ENCODE data around the gene DLX1. TPM values are rescaled to one million over a fixed set of nuclear protein-coding genes. Genes with fewer than 3 reads are reported as not detected.

Gene DLX1
- total RNA-seq, 1 donor, result 1.8 TPM

DNA sequence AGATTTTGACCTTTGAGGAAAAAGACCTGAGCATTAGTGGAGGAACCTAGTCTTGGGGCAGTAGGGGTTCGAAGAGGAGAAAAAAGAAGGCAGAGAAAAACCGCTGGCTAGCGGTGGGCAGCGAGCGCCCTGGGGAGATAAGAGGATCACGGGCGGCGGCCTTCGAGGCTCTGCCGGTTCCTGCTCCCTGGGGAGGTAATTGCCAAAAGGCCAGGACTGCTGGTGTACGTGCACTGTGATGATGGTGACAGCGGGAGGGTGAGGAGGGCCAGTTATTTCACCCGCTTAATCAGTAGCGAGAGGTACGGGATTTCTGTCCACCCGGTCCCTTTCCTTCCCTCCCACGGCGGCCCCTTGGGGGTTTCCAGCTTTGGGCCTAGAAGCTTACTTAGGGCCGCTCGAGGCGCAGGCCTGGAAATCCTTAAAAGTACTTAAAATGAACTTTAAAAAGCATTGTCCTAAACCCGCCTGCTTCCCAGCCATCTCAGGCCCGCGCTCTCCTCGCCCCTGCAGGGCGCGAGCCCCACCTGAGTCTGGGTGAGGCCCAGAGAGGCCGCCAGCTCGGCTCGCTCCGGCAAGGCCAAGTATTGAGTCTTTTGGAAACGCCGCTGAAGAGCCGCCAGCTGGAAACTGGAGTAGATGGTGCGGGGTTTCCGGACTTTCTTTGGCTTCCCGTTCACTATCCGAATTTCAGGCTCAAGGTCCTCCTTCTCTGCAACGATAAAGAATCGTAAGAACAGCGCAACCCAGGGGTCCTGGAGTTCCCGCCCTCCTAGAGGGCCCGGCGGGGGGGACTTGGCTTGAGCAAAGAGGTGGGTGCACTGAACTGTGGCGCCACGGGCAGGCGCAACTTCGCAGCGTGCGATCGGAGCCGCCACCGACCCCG is 15.9 kb downstream of the DLX1 start:
- Histone ChIP-seq H3K27me3 (ENCODE audit: insufficient read depth, low read length) (no peaks in the 10 kb centered on the region), H3K36me3 (ENCODE audit: insufficient read depth, low read length) (peaks cover 6% of the 10 kb centered on the region), H3K27ac (ENCODE audit: low read depth, low read length) (peak overlapping the region; percentile 45), H3K9me3 (ENCODE audit: low read depth, low read length) (no peaks in the 10 kb centered on the region), H3K4me1 (ENCODE audit: insufficient read depth, low read length) (peaks cover 54% of the 10 kb centered on the region), H3K4me2 (ENCODE audit: insufficient read depth, low read length) (peak overlapping the region; percentile 93), H4K20me1 (ENCODE audit: insufficient read depth, low read length) (no peaks in the 10 kb centered on the region), H3K4me3 (ENCODE audit: insufficient read depth, low read length) (peak overlapping the region; percentile 87), H3K79me2 (ENCODE audit: insufficient read depth, low read length) (peaks cover 24% of the 10 kb centered on the region), H2AFZ (ENCODE audit: low read length) (peak overlapping the region; percentile 83)
- TF ChIP-seq, protein P1, sequence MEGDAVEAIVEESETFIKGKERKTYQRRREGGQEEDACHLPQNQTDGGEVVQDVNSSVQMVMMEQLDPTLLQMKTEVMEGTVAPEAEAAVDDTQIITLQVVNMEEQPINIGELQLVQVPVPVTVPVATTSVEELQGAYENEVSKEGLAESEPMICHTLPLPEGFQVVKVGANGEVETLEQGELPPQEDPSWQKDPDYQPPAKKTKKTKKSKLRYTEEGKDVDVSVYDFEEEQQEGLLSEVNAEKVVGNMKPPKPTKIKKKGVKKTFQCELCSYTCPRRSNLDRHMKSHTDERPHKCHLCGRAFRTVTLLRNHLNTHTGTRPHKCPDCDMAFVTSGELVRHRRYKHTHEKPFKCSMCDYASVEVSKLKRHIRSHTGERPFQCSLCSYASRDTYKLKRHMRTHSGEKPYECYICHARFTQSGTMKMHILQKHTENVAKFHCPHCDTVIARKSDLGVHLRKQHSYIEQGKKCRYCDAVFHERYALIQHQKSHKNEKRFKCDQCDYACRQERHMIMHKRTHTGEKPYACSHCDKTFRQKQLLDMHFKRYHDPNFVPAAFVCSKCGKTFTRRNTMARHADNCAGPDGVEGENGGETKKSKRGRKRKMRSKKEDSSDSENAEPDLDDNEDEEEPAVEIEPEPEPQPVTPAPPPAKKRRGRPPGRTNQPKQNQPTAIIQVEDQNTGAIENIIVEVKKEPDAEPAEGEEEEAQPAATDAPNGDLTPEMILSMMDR (IDR thresholded peaks at IDR 0.05; ENCODE audit: extremely low read depth, low read depth, low read length), result no peak
- DNase-seq (ENCODE audit: insufficient read length, low spot score, missing footprints), result peak; percentile 73

DNA sequence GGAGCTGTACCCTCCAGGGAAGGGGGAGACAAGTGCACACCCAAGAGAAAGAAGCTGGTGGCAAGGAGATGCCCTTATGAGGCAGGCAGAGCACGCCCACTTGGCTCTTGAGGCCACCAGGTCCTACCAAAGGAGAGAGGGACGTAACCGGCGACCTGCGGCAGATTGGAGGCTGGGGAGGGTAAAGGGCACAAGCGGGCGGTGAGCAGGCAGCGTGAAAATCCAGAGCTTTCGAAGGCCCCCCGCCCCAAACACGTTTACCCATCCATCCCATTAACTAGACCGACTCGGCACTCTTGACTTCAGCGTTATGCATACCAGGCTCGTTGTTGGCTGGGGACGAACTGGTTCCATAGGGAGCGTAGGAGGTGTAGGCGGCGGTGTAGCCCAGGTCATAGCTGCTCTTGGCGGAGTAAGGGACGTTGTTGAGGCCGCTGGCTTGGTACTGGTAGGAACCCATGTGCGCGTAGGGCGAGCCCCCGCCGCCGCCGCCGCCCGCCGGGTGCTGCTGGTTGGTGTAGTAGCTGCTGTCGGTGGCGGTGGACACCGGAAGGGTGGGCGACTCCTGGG is 16.6 kb downstream of the DLX1 start:
- DNase-seq (ENCODE audit: insufficient read length, low spot score, missing footprints), result peak; percentile 89
- H3K9me3 ChIP-seq (ENCODE audit: low read depth, low read length), result no peaks in the 10 kb centered on the region
- H3K79me2 ChIP-seq (ENCODE audit: insufficient read depth, low read length), result peaks cover 24% of the 10 kb centered on the region
- peak overlapping the region; percentile 93 for H3K4me2 ChIP-seq (ENCODE audit: insufficient read depth, low read length)
- H3K36me3 ChIP-seq (ENCODE audit: insufficient read depth, low read length), result peaks cover 6% of the 10 kb centered on the region
- no peaks in the 10 kb centered on the region for H4K20me1 ChIP-seq (ENCODE audit: insufficient read depth, low read length)
- peak overlapping the region; percentile 83 for H2AFZ ChIP-seq (ENCODE audit: low read length)
- peaks cover 49% of the 10 kb centered on the region for H3K4me1 ChIP-seq (ENCODE audit: insufficient read depth, low read length)
- H3K4me3 ChIP-seq (ENCODE audit: insufficient read depth, low read length), result peak overlapping the region; percentile 87
- peak overlapping the region; percentile 45 for H3K27ac ChIP-seq (ENCODE audit: low read depth, low read length)
- H3K27me3 ChIP-seq (ENCODE audit: insufficient read depth, low read length), result no peaks in the 10 kb centered on the region
- TF ChIP-seq, protein P1 (IDR thresholded peaks at IDR 0.05; ENCODE audit: extremely low read depth, low read depth, low read length), result no peak

DNA sequence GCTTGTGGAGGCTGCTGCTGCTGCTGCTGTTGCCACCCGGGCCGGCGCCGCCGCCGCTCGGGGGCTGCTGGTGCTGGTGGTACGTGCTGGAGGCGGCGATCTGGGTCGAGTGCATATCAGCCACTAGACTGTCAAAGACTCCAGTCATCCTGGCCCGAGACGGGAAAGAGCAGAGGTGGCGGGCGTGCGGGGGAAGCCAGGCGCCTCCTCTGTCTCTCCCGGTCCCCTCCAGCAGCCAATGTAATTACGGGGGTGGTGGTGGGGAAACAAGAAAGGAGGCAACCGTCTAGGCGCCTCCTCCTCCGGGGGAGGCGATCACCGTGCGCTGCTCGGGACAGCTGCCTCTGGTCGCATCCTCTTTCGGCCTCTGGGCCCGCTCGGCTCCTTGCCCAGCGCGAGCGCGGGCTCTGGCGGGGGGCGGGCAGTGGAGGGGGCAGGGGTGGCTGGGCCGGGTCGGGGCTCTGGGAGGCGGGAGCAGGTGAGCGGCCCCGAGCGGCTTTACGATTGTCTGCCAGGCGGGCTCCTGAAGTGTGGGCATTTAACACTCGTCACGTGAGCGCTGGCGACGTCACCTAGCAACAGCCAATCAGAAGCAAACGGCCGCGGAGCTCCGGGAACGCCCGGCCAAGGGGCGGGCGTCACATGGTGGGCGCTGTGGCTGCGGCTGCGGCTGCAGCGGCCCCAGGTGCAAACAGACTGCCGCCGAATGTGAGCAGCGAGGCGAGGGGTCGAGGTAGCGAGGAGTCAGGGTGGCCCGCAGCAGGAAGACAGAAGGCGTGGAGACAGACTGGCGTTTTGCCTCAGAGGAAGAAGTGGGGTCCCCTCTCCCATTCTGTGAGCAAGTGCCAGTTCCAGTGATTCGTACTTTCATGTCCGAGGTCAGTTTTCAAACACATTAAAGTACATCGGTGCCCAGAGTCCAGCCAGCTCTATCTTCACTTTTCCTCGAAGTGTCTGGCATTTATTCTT is 17.4 kb downstream of the DLX1 start, which contains the start of gene DLX2:
Gene DLX2 (minus strand): TSS at position 510 of the 969 bp plus-strand sequence. CDS start 362 bp downstream, at position 148.
- Histone ChIP-seq H3K4me1 (ENCODE audit: insufficient read depth, low read length) (peaks cover 44% of the 10 kb centered on the region), H3K9me3 (ENCODE audit: low read depth, low read length) (no peaks in the 10 kb centered on the region), H3K36me3 (ENCODE audit: insufficient read depth, low read length) (peaks cover 6% of the 10 kb centered on the region), H3K4me2 (ENCODE audit: insufficient read depth, low read length) (peak within 1 kb of the TSS; percentile 99), H3K4me3 (ENCODE audit: insufficient read depth, low read length) (peak within 1 kb of the TSS; percentile 87), H3K79me2 (ENCODE audit: insufficient read depth, low read length) (peaks cover 24% of the 10 kb centered on the region), H4K20me1 (ENCODE audit: insufficient read depth, low read length) (no peaks in the 10 kb centered on the region), H3K27ac (ENCODE audit: low read depth, low read length) (peak within 1 kb of the TSS; percentile 54), H3K27me3 (ENCODE audit: insufficient read depth, low read length) (no peaks in the 10 kb centered on the region), H2AFZ (ENCODE audit: low read length) (peak within 1 kb of the TSS; percentile 94)
- DNase-seq (ENCODE audit: insufficient read length, low spot score, missing footprints), result peak; percentile 98
- TF ChIP-seq, protein P1 (IDR thresholded peaks at IDR 0.05; ENCODE audit: extremely low read depth, low read depth, low read length), result no peak

Measured in osteoblast (primary cell).